Measurements from ENCODE around the gene TIMP3.
"Not testable (repeated sequence)": the region's sequence is repeated elsewhere in the genome, so short reads cannot be mapped to it uniquely, and the experiment has no call there.

The TIMP3 gene

DNA sequence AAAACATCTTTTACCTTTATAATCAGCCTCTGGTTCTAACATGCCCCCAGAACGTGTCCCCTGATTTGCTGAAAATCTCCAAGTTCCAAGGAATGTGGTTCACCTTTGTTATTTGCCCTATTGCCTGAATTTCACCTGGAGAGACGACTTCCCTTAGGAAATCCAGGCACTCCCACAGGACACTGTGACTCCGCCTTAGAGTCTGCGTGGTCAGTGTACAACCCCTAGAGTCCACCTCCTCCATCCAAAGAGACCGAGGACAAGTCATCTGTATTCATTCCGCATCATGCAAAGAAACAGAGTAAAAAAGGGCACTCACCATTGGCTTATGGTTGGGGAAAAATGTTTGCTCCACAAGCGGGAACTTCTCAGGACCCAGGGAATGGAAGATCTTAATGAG is 63.1 kb downstream of the TIMP3 start:
- Histone ChIP-seq H3K4me1 (ENCODE audit: insufficient read depth, low read length) (no peaks in the 10 kb centered on the region), H3K27me3 (ENCODE audit: insufficient read depth, low read length) (no peaks in the 10 kb centered on the region), H3K9ac (ENCODE audit: low read depth, low read length) (no peak overlapping the region), H3K27ac (ENCODE audit: low read length) (no peak overlapping the region), H3K4me3 (ENCODE audit: low read length) (no peak overlapping the region), H3K36me3 (ENCODE audit: insufficient read depth, low read depth, low read length) (peaks cover 75% of the 10 kb centered on the region), H3K9me3 (ENCODE audit: insufficient read depth, low read depth, low read length) (no peaks in the 10 kb centered on the region)

DNA sequence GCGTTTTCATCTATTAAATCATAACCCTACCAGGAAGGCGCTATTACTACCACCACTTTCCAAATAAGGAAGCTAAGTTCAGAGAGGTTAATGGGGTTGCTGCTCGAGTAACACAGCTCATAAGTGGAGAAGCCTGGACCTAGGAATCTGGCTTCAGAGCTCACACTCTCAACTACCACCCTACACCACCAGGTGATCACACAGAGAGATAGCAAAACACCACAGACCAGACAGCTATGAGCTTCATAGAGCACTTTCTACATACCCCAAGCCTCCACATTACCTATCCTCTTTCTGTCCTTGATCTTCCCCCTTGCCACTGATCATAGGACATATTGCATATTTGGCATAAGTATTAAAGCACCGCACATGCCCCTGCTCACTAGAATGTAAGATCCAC is 65.4 kb downstream of the TIMP3 start:
- no peaks in the 10 kb centered on the region for H3K4me1 ChIP-seq (ENCODE audit: insufficient read depth, low read length)
- no peak overlapping the region for H3K27ac ChIP-seq (ENCODE audit: low read length)
- H3K9me3 ChIP-seq (ENCODE audit: insufficient read depth, low read depth, low read length) = no peaks in the 10 kb centered on the region
- H3K27me3 ChIP-seq (ENCODE audit: insufficient read depth, low read length) = no peaks in the 10 kb centered on the region
- peaks cover 54% of the 10 kb centered on the region for H3K36me3 ChIP-seq (ENCODE audit: insufficient read depth, low read depth, low read length)
- H3K4me3 ChIP-seq (ENCODE audit: low read length) = no peak overlapping the region
- H3K9ac ChIP-seq (ENCODE audit: low read depth, low read length) = no peak overlapping the region

DNA sequence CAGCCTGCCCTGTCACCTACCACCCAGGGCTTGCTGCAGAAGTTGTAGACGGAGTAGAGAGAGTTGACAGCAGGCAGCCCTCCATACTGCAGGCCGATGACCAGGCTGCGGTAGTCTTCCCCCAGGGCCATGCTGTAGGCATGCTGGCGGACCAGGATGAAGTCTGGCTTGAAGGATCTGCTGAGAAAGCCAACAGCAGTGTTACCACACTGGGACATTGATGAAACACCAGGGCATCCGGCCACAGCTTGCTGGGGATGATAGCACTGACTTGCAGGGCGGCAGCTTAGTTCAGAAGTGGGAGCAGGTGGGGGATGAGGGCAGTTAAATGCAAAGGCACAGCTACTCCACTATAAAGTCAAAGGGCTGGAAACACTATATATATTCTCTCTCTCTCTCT is 67.4 kb downstream of the TIMP3 start:
- no peak overlapping the region for H3K27ac ChIP-seq (ENCODE audit: low read length)
- peaks cover 34% of the 10 kb centered on the region for H3K36me3 ChIP-seq (ENCODE audit: insufficient read depth, low read depth, low read length)
- no peak overlapping the region for H3K9ac ChIP-seq (ENCODE audit: low read depth, low read length)
- no peak overlapping the region for H3K4me3 ChIP-seq (ENCODE audit: low read length)
- no peaks in the 10 kb centered on the region for H3K4me1 ChIP-seq (ENCODE audit: insufficient read depth, low read length)
- no peaks in the 10 kb centered on the region for H3K9me3 ChIP-seq (ENCODE audit: insufficient read depth, low read depth, low read length)
- H3K27me3 ChIP-seq (ENCODE audit: insufficient read depth, low read length) = no peaks in the 10 kb centered on the region

DNA sequence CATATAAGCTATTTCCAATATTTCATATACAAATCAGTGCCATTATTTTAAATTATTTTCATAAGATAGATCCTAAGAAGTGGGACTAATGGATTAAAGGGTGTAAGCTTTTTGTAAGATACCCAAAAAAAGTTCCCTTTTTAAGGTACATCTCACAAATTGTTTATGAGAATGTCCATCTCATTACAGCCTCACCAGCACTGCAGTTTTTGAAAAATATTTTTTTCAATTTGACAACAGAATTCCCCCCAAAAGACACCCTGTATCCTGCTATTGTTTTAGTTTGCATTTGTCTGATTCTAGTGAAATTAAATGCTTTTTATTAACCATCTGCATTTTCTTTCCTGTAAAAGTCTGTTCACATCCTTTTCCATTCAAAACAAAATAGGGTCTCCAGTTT is 69.0 kb downstream of the TIMP3 start:
- H3K9me3 ChIP-seq (ENCODE audit: insufficient read depth, low read depth, low read length) = no peaks in the 10 kb centered on the region
- H3K9ac ChIP-seq (ENCODE audit: low read depth, low read length) = no peak overlapping the region
- no peaks in the 10 kb centered on the region for H3K27me3 ChIP-seq (ENCODE audit: insufficient read depth, low read length)
- H3K27ac ChIP-seq (ENCODE audit: low read length) = no peak overlapping the region
- no peak overlapping the region for H3K4me3 ChIP-seq (ENCODE audit: low read length)
- H3K4me1 ChIP-seq (ENCODE audit: insufficient read depth, low read length) = no peaks in the 10 kb centered on the region
- H3K36me3 ChIP-seq (ENCODE audit: insufficient read depth, low read depth, low read length) = peaks cover 19% of the 10 kb centered on the region

DNA sequence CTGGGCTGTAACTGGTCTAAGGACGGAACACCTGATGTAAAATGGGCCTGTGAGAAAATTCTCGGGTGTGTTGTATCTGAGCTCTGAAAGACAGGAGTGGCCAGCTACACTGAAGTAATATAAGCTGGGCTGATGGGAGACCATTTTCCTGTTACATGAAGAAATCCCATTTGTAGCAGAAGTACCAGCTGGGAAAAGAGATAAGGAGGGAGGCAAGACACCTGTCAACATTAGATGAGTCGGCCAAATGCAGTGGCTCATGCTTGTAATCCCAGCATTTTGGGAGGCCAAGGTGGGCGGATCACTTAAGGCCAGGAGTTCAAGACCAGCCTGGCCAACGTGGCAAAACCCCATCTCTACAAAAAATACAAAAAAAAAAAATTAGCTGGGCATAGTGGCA is 72.1 kb downstream of the TIMP3 start:
- not testable (repeated sequence) for H3K9ac ChIP-seq (ENCODE audit: low read depth, low read length); H3K9me3 ChIP-seq (ENCODE audit: insufficient read depth, low read depth, low read length); H3K4me1 ChIP-seq (ENCODE audit: insufficient read depth, low read length); H3K27me3 ChIP-seq (ENCODE audit: insufficient read depth, low read length); H3K4me3 ChIP-seq (ENCODE audit: low read length); H3K36me3 ChIP-seq (ENCODE audit: insufficient read depth, low read depth, low read length); H3K27ac ChIP-seq (ENCODE audit: low read length)

DNA sequence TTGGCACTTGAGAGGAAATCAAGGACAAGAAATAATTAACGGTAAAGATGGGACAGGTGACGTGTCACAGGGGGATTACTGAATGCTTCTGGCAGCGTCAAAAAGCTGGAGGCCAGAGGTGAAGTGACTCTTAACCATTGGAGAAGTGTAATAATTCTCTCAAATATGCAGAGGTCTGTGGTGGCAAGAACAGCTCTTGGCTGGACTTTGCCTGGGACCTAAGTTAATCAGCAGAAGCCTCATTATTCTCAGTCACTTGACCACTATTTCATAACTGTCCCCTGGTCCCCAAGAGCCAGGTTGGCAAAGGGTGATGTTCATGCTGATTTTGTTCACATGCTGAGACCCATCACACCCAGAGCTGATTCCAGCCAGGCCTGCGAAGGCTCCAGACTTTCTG is 72.9 kb downstream of the TIMP3 start:
- no peak overlapping the region for H3K9ac ChIP-seq (ENCODE audit: low read depth, low read length)
- H3K9me3 ChIP-seq (ENCODE audit: insufficient read depth, low read depth, low read length) = no peaks in the 10 kb centered on the region
- H3K36me3 ChIP-seq (ENCODE audit: insufficient read depth, low read depth, low read length) = no peaks in the 10 kb centered on the region
- no peaks in the 10 kb centered on the region for H3K4me1 ChIP-seq (ENCODE audit: insufficient read depth, low read length)
- no peak overlapping the region for H3K4me3 ChIP-seq (ENCODE audit: low read length)
- H3K27me3 ChIP-seq (ENCODE audit: insufficient read depth, low read length) = no peaks in the 10 kb centered on the region
- no peak overlapping the region for H3K27ac ChIP-seq (ENCODE audit: low read length)

DNA sequence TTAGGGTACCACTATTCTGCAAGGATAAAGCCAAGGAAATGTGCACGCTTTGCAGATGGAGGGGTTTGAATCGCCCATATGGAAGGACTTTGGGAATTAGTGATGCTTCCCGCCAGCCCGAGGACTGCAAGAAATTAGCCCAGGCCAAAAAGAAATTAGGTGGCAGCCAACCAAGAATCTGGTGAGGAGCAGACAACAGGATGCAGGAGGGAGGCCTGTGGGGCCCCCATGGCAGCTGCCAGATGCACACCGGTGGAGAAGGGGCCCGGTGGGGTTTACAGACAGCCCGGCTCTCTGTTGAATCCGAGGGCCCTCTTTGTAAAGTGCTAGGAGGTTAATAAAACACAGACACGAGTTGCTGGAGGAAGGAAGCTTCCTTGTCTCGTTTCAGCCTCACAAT is 73.5 kb downstream of the TIMP3 start:
- H3K27ac ChIP-seq (ENCODE audit: low read length) = no peak overlapping the region
- H3K9ac ChIP-seq (ENCODE audit: low read depth, low read length) = no peak overlapping the region
- H3K27me3 ChIP-seq (ENCODE audit: insufficient read depth, low read length) = no peaks in the 10 kb centered on the region
- H3K4me1 ChIP-seq (ENCODE audit: insufficient read depth, low read length) = no peaks in the 10 kb centered on the region
- H3K36me3 ChIP-seq (ENCODE audit: insufficient read depth, low read depth, low read length) = no peaks in the 10 kb centered on the region
- no peak overlapping the region for H3K4me3 ChIP-seq (ENCODE audit: low read length)
- no peaks in the 10 kb centered on the region for H3K9me3 ChIP-seq (ENCODE audit: insufficient read depth, low read depth, low read length)

DNA sequence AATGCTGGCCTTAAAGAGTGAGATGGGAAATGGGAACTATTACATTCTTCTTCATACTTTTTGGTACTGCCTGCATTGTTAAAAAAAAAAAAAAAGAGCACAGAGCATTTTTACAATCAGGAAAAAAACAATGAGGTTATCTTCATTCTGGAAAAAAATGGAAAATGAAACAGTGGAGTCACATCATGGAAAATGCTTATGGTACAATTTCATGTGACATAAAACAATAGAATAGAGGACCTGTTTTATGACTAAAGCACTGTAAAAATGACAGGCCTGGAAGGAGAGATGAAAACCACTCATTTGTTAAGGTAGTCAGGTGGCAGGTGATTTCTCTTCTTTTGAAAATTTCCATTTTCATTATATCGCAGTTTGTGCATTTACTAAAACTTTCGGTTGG is 75.0 kb downstream of the TIMP3 start:
- H3K4me1 ChIP-seq (ENCODE audit: insufficient read depth, low read length) = no peaks in the 10 kb centered on the region
- H3K27ac ChIP-seq (ENCODE audit: low read length) = no peak overlapping the region
- no peaks in the 10 kb centered on the region for H3K27me3 ChIP-seq (ENCODE audit: insufficient read depth, low read length)
- no peaks in the 10 kb centered on the region for H3K9me3 ChIP-seq (ENCODE audit: insufficient read depth, low read depth, low read length)
- H3K9ac ChIP-seq (ENCODE audit: low read depth, low read length) = no peak overlapping the region
- H3K4me3 ChIP-seq (ENCODE audit: low read length) = no peak overlapping the region
- H3K36me3 ChIP-seq (ENCODE audit: insufficient read depth, low read depth, low read length) = no peaks in the 10 kb centered on the region

DNA sequence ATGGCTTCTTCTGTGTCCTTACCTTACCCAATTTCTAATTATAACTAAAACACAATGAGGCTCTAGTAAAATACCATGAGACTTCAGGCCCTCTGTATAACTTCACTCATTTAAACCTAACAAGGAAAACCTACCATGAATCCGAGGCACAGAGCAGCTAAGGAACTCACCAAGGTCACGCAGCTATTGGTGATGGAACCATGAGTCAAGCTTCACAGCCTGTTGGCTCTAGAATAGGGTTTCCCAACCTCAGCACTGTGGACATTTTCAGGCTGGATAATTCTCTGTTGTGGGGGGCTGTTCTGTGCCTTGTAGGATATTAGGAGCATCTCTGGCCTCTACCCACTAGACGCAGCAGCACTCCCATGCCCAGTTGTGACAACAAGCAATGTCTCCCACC is 75.7 kb downstream of the TIMP3 start:
- no peak overlapping the region for H3K9ac ChIP-seq (ENCODE audit: low read depth, low read length)
- H3K27ac ChIP-seq (ENCODE audit: low read length) = no peak overlapping the region
- no peaks in the 10 kb centered on the region for H3K4me1 ChIP-seq (ENCODE audit: insufficient read depth, low read length)
- H3K36me3 ChIP-seq (ENCODE audit: insufficient read depth, low read depth, low read length) = no peaks in the 10 kb centered on the region
- no peak overlapping the region for H3K4me3 ChIP-seq (ENCODE audit: low read length)
- no peaks in the 10 kb centered on the region for H3K27me3 ChIP-seq (ENCODE audit: insufficient read depth, low read length)
- H3K9me3 ChIP-seq (ENCODE audit: insufficient read depth, low read depth, low read length) = no peaks in the 10 kb centered on the region

DNA sequence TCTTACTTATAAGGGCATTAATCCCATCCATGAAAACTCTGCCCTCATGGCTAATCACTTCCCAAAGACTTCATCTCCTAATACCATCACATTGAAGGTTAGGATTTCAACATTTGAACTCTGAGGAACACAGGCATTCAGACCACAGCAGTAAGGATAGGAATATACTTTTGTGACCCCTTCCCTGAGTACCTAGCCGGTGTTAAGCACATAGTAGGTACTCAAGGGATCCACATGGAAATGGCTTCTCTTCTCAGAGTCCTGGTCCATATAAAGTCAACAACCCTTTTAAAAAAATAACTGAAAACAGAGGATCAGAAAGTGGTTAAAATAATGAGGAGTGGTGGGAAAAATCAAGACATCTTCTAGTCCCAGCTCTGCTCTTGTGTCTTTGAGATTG is 78.0 kb downstream of the TIMP3 start:
- no peak overlapping the region for H3K9ac ChIP-seq (ENCODE audit: low read depth, low read length)
- no peaks in the 10 kb centered on the region for H3K9me3 ChIP-seq (ENCODE audit: insufficient read depth, low read depth, low read length)
- H3K4me1 ChIP-seq (ENCODE audit: insufficient read depth, low read length) = no peaks in the 10 kb centered on the region
- H3K27me3 ChIP-seq (ENCODE audit: insufficient read depth, low read length) = no peaks in the 10 kb centered on the region
- H3K36me3 ChIP-seq (ENCODE audit: insufficient read depth, low read depth, low read length) = no peaks in the 10 kb centered on the region
- H3K4me3 ChIP-seq (ENCODE audit: low read length) = no peak overlapping the region
- H3K27ac ChIP-seq (ENCODE audit: low read length) = no peak overlapping the region

DNA sequence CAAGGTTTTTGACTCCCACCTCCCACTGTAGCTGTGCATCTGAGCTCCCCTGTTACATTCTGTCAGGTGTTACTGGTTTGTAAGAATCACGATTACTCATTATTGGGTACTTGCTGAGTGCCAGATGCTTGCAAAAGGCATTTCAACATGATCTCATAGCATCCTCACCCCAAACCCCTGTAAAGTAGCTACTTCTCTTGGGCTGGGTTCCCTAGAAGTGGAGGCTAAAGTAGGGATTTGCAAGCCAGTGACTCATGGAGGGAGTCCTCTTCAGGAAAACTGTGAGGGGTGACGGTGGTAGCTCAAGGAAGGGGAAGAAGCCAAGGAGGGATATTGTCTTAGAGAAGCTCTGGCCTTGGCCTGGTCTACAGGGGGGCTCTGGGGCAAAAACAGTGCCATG is 78.6 kb downstream of the TIMP3 start:
- Histone ChIP-seq H3K36me3 (ENCODE audit: insufficient read depth, low read depth, low read length) (no peaks in the 10 kb centered on the region), H3K9me3 (ENCODE audit: insufficient read depth, low read depth, low read length) (no peaks in the 10 kb centered on the region), H3K4me3 (ENCODE audit: low read length) (no peak overlapping the region), H3K9ac (ENCODE audit: low read depth, low read length) (no peak overlapping the region), H3K4me1 (ENCODE audit: insufficient read depth, low read length) (no peaks in the 10 kb centered on the region), H3K27me3 (ENCODE audit: insufficient read depth, low read length) (no peaks in the 10 kb centered on the region), H3K27ac (ENCODE audit: low read length) (no peak overlapping the region)

DNA sequence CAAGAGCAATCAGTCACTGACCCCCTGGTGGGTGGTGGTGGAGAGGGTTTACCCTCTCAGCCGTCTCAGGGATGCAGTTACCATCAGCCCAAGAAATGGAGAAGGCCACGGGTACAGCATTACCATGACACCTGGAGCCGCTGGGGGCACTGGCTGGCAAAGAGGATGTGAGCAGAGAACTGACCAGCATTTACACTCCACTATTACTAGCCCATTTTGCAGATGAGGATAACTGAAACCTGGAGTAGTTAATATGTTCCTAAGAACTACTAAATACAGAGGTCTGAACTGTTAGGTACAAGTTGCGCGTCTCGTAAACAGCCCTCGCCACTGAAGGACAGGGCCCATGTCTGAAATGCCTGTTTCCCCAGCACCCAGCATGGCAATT is 79.0 kb downstream of the TIMP3 start:
- H3K4me3 ChIP-seq (ENCODE audit: low read length) = no peak overlapping the region
- no peaks in the 10 kb centered on the region for H3K27me3 ChIP-seq (ENCODE audit: insufficient read depth, low read length)
- H3K27ac ChIP-seq (ENCODE audit: low read length) = no peak overlapping the region
- no peaks in the 10 kb centered on the region for H3K9me3 ChIP-seq (ENCODE audit: insufficient read depth, low read depth, low read length)
- no peaks in the 10 kb centered on the region for H3K36me3 ChIP-seq (ENCODE audit: insufficient read depth, low read depth, low read length)
- no peaks in the 10 kb centered on the region for H3K4me1 ChIP-seq (ENCODE audit: insufficient read depth, low read length)
- H3K9ac ChIP-seq (ENCODE audit: low read depth, low read length) = no peak overlapping the region
